Measurements from ENCODE around the gene CDK4.
"Not testable (repeated sequence)": the region's sequence is repeated elsewhere in the genome, so short reads cannot be mapped to it uniquely, and the experiment has no call there.

CDK4 gene

DNA sequence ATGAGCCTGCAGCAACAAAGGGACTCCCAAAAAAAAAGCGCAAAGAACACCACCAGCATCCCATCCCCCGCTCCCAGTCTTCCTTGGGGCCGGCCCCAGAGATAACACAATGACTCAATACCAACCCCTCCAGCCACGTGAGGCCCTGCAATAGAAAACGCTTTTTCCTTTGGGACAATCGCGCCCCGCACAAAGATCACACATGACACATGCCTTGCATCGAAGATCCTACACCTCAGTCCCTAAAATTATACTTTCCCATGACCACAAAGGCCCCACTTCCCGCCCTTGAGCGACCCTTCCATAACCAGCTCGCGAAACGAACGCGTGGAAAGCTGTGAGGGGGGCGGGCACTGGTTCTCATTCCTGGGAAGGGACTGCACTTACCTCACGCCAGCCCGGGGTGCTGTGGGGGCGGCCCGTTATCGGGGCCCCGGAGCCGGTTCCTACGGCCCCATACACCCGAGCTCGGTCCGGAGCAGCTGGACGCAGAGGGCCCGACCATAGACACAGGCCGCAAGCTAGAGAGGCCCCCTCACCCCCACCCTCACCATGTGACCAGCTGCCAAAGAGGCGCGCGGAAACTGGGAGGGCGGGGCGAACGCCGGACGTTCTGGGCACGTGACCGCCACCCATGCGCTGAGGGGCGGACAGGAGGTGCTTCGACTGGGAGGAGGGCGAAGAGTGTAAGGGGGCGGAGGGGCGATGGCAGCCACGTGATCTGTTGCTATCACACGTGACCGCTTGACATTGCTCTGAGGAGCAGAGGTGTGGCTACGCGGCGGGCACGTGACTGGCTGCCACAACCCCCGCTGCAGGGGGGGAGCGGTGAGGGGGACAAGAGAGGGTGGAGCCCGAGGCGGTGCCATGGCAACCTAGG is at the start of gene CDK4:
Gene CDK4, minus strand, starts transcription at position 523 of the 880 bp plus-strand sequence. CDS start 593 bp downstream, outside the sequence.
- DNase-seq: peak; percentile 97

DNA sequence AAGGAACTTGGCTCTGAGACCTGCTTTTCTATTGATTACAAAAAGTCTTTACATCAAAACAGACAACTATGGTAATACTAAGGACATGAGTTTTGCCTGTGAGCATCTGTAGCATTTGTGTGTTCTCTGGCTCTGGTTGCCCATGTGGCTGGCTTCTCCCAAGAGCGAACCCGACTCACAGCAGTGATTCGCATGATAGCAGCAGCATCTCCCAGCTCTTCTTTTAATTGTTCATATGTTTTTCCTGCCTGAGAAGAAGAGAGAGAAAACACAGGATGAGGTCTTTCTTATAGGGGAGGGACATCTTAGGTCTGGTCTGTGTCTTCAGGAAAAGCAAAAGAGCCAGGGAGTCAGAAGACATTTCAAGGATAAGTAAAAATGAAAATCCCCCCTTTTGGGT is 48.9 kb upstream of the CDK4 start:
- DNase-seq: no peak

GRCh38 chr12:57797933-57798332 is 45.8 kb upstream of the CDK4 start:
- no peak for DNase-seq

GRCh38 chr12:57796996-57797395 is 44.9 kb upstream of the CDK4 start:
- no peak for DNase-seq

DNA sequence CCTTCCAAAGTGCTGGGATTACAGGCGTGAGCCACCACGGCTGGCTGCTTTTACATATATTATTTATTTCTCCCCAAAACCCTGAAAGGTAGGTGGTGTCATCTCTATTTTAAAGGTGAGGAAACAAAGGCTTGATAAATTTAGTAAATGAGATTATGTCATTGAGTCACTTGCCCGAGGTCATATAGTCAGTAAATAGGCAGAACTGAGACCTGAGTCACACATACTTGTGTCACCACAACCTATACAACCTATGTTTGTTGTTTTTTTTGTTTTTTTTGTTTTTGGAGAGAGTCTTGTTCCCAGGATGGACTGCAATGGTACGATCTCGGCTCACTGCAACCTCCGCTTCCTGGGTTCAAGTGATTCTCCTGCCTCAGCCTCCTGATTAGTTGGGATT is 43.2 kb upstream of the CDK4 start:
- DNase-seq: no peak

DNA sequence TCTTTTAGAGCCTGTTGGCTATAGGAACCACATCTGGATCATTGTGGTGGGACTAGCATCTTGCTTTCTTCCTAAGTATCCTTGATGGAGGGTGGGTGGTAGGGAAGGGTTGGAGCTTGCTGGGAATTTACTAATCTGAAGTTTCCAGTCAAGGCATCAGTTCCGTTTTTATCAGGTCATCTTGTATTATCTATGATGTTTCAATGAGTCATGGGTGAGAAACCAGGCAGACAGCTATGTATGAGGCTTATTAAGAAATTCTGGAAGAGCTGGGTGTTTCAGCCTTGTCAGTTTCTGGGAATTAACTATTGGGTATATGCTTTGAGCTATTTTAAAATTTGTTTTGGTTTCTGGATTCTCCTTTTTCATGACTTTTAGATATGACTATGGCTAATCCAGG is 41.8 kb upstream of the CDK4 start:
- no peak for DNase-seq

DNA sequence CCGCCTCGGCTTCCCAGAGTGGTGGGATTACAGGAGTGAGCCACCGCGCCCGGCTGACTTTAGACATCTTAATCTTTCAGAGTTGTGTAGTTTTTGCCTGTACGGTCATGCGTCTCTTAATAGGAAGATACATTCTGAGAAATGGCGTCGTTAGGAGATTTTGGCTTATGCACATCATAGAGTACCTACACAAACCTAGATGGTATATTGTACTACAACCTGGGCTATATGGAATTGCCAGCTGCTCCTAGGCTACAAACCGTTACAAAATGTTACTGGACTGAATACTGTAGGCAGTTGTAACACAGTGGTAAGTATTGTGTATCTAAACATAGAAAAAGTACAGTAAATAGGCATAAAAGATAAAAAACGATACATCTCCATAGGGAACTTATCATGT is 31.8 kb upstream of the CDK4 start:
- no peak for DNase-seq

- DNase-seq: no peak
These were observed 31.3 kb upstream of the CDK4 start for GRCh38 chr12:57783466-57783801.

- peak; percentile 52 for DNase-seq
These were observed 30.7 kb upstream of the CDK4 start, which contains the start of gene TSFM for GRCh38 chr12:57782608-57783465. TSFM (plus strand) TSS chr12:57782787; CDS start chr12:57782802, 15 bp downstream.

DNA sequence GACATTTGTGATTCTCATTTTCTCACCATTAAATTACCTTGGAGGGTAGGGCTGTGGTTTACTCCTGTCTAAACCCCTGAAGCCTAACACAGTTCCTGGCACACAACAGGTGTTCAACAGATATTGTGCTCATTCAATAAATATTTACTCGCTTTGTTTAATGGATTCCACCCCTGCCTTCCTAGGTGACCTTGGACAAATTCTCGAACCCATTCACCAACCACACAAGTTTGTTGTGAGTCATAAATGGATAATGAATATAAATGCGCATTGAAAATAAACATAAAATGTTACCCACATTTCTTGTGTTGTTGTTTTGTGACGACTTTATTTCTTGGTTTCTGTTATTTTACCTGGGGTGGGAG is 30.1 kb upstream of the CDK4 start:
- no peak for DNase-seq

DNA sequence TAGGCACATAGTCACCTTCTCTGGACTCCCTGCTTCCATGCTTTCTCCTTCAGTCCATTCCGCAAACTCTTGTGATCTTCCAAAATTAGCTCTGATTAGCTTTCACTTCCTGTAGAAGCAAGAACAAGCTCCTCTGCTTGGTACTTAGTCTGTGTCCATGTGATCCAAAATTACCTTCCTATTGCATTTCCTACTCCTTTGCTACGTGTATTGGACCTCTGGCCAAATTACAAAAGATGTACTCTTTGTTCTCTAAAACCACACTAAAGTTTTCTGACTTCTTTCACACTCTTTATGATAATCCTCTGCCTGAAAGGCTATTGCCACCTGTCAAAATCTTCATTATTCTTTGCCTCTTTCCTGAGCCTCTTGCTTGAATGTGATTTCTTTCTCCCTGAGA is 29.7 kb upstream of the CDK4 start:
- no peak for DNase-seq

- no peak for DNase-seq
These were observed 29.1 kb upstream of the CDK4 start for GRCh38 chr12:57781244-57781643.

DNA sequence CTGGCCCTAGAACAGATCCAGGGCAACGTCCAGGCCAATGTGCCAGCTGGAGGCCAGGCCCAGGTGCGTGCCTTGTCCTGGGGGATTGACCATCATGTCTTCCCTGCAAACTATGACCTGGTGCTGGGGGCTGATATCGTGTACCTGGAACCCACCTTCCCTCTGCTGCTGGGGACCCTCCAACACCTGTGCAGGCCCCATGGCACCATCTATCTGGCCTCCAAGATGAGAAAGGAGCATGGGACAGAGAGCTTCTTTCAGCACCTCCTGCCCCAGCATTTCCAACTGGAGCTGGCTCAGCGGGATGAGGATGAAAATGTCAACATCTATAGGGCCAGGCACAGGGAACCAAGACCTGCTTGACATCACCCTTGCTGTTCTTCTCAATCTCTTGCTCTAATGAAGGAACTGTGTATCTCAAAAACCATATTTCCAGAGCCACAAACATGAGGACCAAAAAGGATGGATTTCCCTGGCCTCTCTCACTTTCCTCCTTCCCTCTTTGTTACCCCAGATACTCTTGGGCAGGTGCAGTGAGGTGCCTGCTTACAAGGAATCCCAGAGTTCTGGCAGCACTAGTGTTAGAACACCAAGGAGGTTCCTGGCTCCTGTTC is 28.3 kb upstream of the CDK4 start:
- no peak for DNase-seq

- no peak for DNase-seq
These were observed 27.6 kb upstream of the CDK4 start for GRCh38 chr12:57779736-57780135.

- DNase-seq: no peak
These were observed 25.8 kb upstream of the CDK4 start for GRCh38 chr12:57777911-57778310.

GRCh38 chr12:57777367-57777766 is 25.3 kb upstream of the CDK4 start:
- DNase-seq: no peak

DNA sequence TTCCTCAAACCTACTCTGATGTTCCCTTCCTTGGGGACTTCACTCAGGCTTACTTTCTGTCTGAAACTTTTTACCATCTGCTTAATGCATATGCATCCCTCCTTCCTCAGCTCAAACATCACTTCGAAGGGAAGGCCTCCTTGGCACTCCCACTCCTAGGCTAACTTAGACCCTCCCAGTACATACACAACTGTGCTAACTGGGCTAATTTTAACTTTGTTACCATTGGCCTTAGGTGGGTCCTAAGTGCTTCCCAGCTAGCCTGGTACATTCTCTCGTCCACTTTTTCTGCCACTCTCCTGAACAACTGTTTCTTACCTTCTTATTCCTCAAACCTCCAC is 24.1 kb upstream of the CDK4 start:
- DNase-seq: no peak

GRCh38 chr12:57775563-57776246 is 23.6 kb upstream of the CDK4 start:
- no peak for DNase-seq

- DNase-seq: no peak
These were observed 22.9 kb upstream of the CDK4 start for GRCh38 chr12:57775044-57775443.

DNA sequence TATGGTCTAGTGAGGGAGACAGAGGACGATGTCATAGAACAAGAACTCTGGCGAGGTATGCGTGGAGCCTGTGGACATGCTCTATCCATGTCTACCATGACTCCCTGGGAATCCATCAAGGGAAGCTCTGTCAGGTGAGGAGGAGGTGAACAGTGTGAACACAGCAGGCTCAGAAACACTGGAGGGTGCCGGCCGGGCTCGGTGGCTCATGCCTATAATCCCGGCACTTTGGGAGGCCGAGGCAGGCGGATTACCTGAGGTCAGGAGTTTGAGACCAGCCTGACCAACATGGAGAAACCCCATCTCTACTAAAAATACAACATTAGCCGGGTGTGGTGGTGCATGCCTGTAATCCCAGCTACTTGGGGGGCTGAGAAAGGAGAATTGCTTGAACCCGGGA is 22.5 kb upstream of the CDK4 start:
- DNase-seq: not testable (repeated sequence)

GRCh38 chr12:57772429-57773322 is 20.6 kb upstream of the CDK4 start, which contains the start of gene EEF1AKMT3:
EEF1AKMT3 (plus strand) TSS chr12:57772614; CDS start chr12:57772725, 111 bp downstream.
- no peak for DNase-seq

DNA sequence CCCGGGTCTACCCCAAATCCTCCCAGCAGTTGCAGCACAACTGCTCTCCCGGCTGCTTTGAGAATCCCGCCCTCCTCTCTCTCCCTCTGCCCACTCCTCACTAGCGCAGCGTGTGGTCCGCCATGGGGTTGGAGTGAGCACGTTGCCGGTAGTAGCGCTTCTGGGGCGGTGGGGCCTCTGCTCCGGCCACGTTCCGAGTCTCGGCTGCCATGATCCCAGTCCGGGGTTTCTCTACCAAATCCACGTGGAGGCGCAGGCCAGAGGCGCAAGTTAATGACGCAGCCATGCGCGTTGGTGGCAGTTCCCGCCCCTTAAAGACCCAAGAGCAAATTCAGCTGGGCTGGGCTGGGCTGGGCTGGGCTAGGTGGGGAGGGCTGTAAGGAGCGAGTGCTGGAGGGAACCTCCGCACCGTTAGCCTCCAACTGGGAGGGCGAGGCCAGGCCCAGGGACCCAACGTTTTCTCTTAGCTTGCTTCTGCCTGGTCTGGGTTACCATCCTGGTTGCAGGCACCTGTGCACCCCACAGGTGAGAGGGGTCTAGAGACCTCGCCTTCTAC is 19.8 kb upstream of the CDK4 start, which contains the start of gene METTL1:
Gene METTL1, minus strand, starts transcription at position 233 of the 556 bp plus-strand sequence. Its CDS starts 22 bp downstream, at position 211.
- peak; percentile 86 for DNase-seq
